Esophagus muscularis mucosa (tissue), 4 donors: ENCODE data around the gene UPP2. TPM values are rescaled to one million over a fixed set of nuclear protein-coding genes. Genes with fewer than 3 reads are reported as not detected.
A peak's percentile ranks its signal among the peaks of the same experiment; 100 is the strongest.

Experiments
- DNase-seq: peaks from one replicate; pipeline ENCODE4 v3.0.0-alpha.2; 2017; ENCODE audit errors: extremely low spot score
- H3K27ac ChIP-seq, 4 donors: fragments of 200-600 bp; sonication (generic); replicated peaks in 1 of 4; 1 replicate in 3 of 4; 2 replicates in 1 of 4; pipeline ENCODE4 v1.5.1; 2016 to 2019; ENCODE audit warnings: mild to moderate bottlenecking in 1 of 4
- H3K27me3 ChIP-seq, 4 donors: fragments of 200-600 bp; sonication (generic); one replicate each; pipeline versions ENCODE4 v1.5.1 to v1.6.0; 2016 to 2019
- H3K36me3 ChIP-seq, 4 donors: fragments of 200-600 bp; sonication (generic); one replicate each; pipeline ENCODE4 v1.5.1; 2016 to 2019
- H3K4me1 ChIP-seq, 4 donors: fragments of 200-600 bp; sonication (generic); one replicate each; pipeline ENCODE4 v1.5.1; 2016 to 2019
- H3K4me3 ChIP-seq, 4 donors: fragments of 200-600 bp; sonication (generic); 1 replicate in 2 of 4; 2 replicates in 2 of 4; pipeline ENCODE4 v1.5.1; 2016 to 2019; ENCODE audit warnings: mild to moderate bottlenecking in 4 of 4, moderate library complexity in 1 of 4
- H3K9me3 ChIP-seq, 4 donors: fragments of 200-600 bp; sonication (generic); 1 replicate in 3 of 4; 2 replicates in 1 of 4; pipeline ENCODE4 v1.5.1; 2016 to 2019
- EP300 ChIP-seq: sonication (generic); formaldehyde crosslinking; IDR thresholded peaks from one replicate; pipeline ENCODE4 v1.6.1; 2017; ENCODE audit warnings: antibody characterized with exemption
- POLR2A ChIP-seq: fragments of 450-650 bp; IDR thresholded peaks from one replicate; pipeline ENCODE4 v1.6.1; 2017; ENCODE audit warnings: antibody characterized with exemption, moderate library complexity, mild to moderate bottlenecking, low read depth
- POLR2AphosphoS5 ChIP-seq, 2 donors: sonication (generic); formaldehyde crosslinking; IDR thresholded peaks; one replicate each; pipeline ENCODE4 v1.6.1; 2017; ENCODE audit warnings: antibody characterized with exemption in 2 of 2
- WGBS: methylation state at CpG from one replicate; pipeline ENCODE4 v1.1.5; 2018; 5-methylcytosine and 5-hydroxymethylcytosine counted together
- intact Hi-C: fragments of 100-400 bp; cut with DNase I; formaldehyde crosslinking; loops from one replicate; pipeline ENCODE4 v1.15.1; 2023
- total RNA-seq, 4 donors: library from RNA; depleted of rRNA; stranded (reverse); fragments of >200 nt; gene quantifications; one replicate each; pipeline versions ENCODE4 v1.1.0 to v1.2.1, GENCODE V29; 2016
- TF ChIP-seq, protein P1 (sequence below), 3 experiments: fragments of 200-600 bp in 2 of 3; fragments of 450-650 bp in 1 of 3; sonication (generic) in 2 of 3; IDR thresholded peaks; one replicate each; pipeline ENCODE4 v1.5.1; 2017 to 2019; ENCODE audit warnings: antibody characterized with exemption in 3 of 3, mild to moderate bottlenecking in 2 of 3, moderate library complexity in 1 of 3

Gene UPP2
- total RNA-seq, 4 donors from 2014 or later = not detected

DNA sequence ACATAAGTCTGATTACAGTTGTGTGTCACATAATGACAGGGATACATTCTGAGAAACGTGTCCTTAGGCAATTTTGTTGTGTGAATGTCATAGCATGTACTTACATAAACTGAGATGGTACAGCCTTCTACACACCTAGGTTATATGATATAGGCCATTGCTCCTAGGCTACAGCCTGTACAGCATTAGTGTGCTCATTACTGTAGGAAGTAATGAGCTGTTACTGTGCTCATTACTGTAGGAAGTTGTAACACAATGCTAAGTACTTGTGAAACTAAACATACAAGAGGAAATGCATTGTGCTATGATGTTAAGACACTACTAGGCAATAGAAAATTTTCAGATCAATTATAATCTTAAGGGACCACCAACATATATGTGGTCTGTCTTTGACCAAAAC, 72.8 kb downstream of the UPP2 start:
- no peaks in the 10 kb centered on the region for H3K27me3 ChIP-seq
- no peak for TF ChIP-seq POLR2A
- TF ChIP-seq, protein P1, sequence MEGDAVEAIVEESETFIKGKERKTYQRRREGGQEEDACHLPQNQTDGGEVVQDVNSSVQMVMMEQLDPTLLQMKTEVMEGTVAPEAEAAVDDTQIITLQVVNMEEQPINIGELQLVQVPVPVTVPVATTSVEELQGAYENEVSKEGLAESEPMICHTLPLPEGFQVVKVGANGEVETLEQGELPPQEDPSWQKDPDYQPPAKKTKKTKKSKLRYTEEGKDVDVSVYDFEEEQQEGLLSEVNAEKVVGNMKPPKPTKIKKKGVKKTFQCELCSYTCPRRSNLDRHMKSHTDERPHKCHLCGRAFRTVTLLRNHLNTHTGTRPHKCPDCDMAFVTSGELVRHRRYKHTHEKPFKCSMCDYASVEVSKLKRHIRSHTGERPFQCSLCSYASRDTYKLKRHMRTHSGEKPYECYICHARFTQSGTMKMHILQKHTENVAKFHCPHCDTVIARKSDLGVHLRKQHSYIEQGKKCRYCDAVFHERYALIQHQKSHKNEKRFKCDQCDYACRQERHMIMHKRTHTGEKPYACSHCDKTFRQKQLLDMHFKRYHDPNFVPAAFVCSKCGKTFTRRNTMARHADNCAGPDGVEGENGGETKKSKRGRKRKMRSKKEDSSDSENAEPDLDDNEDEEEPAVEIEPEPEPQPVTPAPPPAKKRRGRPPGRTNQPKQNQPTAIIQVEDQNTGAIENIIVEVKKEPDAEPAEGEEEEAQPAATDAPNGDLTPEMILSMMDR (IDR thresholded peaks at IDR 0.05) = no peak
- TF ChIP-seq POLR2AphosphoS5 (IDR thresholded peaks at IDR 0.05) = no peak
- no peak for TF ChIP-seq EP300
- peaks cover 0 to 2% (median 0%) of the 10 kb centered on the region in 4 donors for H3K4me1 ChIP-seq
- H3K4me3 ChIP-seq = no peak overlapping the region
- DNase-seq = no peak
- no peak overlapping the region for H3K27ac ChIP-seq
- no peaks in the 10 kb centered on the region for H3K36me3 ChIP-seq
- intact Hi-C loops = no loop called here
- 81% methylated on average over 1 of the region's 1 CpG for WGBS
- H3K9me3 ChIP-seq = no peaks in the 10 kb centered on the region

DNA sequence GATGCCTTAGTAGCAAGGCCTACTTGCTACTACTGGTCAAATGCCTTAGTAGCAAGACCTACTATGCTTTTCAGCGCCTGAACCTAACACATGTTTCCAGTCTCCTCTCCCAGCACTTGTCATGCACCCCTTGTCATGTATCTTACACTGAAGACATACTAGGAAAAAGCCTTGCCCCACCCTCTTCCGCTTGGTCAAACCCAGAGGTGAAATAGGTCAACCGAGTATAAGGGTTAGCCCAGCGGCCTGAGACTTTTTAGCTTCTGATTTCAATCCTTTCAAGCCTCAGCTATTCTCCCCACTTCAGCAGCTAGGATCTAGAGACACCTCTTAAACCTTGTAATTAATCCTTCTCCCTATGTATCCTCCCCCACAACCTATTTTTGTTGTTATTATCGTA, 73.3 kb downstream of the UPP2 start:
- peaks cover 0 to 2% (median 0%) of the 10 kb centered on the region in 4 donors for H3K4me1 ChIP-seq
- H3K36me3 ChIP-seq = no peaks in the 10 kb centered on the region
- no peak overlapping the region for H3K4me3 ChIP-seq
- H3K27me3 ChIP-seq = no peaks in the 10 kb centered on the region
- no peaks in the 10 kb centered on the region for H3K9me3 ChIP-seq
- WGBS = 99% methylated on average over 5 of the region's 5 CpGs
- no peak overlapping the region for H3K27ac ChIP-seq
- TF ChIP-seq, protein P1 (IDR thresholded peaks at IDR 0.05) = no peak
- TF ChIP-seq POLR2A (no peak), EP300 (no peak), POLR2AphosphoS5 (IDR thresholded peaks at IDR 0.05) (no peak)
- DNase-seq = no peak
- intact Hi-C loops = no loop called here

DNA sequence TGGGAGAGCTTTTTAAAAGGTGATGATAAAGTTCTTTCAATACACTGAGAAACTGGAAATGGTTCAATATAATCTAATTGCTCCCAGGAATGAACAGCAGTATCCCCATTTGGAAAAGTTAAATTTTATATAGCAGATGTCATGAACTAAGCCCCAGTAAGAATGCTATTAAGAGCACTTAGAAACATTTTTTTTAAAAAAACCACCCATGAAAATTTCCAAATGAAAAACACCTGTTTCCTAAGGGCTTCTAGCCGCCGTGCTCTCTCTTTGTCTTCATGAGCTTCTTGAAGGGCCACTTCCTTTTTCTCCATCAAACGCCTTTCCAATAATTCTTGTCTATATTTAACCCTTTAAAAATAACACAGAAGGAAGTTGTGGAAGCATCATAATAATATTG, 77.0 kb downstream of the UPP2 start:
- H3K9me3 ChIP-seq = no peaks in the 10 kb centered on the region
- no peak overlapping the region for H3K27ac ChIP-seq
- no peak for DNase-seq
- peaks cover 0 to 2% (median 0%) of the 10 kb centered on the region in 4 donors for H3K4me1 ChIP-seq
- no peaks in the 10 kb centered on the region for H3K27me3 ChIP-seq
- no peak for TF ChIP-seq POLR2AphosphoS5 (IDR thresholded peaks at IDR 0.05)
- intact Hi-C loops = no loop called here
- no peaks in the 10 kb centered on the region for H3K36me3 ChIP-seq
- 40% methylated on average over 3 of the region's 3 CpGs for WGBS
- H3K4me3 ChIP-seq = no peak overlapping the region

DNA sequence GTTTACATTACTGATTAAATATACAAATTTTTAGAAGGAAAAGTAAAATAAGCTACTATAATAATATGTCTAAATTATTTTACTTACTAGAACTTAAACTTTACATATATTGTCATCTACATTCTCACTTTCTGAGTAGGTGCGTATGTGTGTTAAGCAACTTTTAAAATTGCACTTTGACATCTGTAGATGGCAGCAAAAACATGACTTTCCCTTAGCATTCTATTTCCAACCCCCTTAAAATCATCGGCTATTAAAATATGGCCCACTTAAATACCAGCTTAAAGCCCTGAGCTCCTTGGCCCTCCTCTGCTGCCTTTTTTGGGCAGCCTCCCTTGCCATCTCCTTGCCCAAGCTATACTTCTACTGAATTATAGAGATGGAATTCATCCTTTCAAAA, 78.0 kb downstream of the UPP2 start:
- intact Hi-C loops = loop anchor here (5.0 kb wide), 1 partner anchor 568 kb away; no protein-coding TSS in a partner anchor
- no peak for DNase-seq
- Histone ChIP-seq H3K4me3 (no peak overlapping the region), H3K4me1 (peaks cover 2 to 6% (median 3%) of the 10 kb centered on the region in 4 donors), H3K27ac (no peak overlapping the region), H3K27me3 (no peaks in the 10 kb centered on the region), H3K9me3 (no peaks in the 10 kb centered on the region), H3K36me3 (no peaks in the 10 kb centered on the region)
- TF ChIP-seq EP300 = no peak
- no peak for TF ChIP-seq POLR2AphosphoS5 (IDR thresholded peaks at IDR 0.05)
- TF ChIP-seq, protein P1 (IDR thresholded peaks at IDR 0.05) = peak in 2 of 3 experiments; percentile 6 to 44
- 17% methylated on average over 2 of the region's 2 CpGs for WGBS

DNA sequence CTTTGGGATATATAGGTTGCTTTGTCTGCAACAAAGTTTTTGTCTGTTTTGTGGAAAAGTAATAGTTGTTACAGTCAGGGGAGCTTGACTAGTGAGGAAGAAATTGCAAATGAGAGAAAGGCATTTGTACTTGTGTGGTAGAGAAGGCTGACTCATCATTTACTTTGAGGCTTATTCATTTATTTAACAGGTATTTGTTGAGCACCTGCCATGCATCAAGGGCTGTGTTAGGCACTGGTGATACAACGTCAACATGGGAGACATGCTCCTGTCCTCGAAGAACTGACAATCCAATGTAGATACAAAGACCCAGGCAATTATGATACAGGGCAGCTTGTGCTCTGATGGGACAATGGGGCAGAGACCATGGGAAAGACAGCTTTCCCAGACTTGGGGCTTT, 79.5 kb downstream of the UPP2 start:
- no peaks in the 10 kb centered on the region for H3K36me3 ChIP-seq
- H3K9me3 ChIP-seq = no peaks in the 10 kb centered on the region
- no peak overlapping the region for H3K4me3 ChIP-seq
- WGBS = 100% methylated on average over 2 of the region's 2 CpGs
- H3K27me3 ChIP-seq = no peaks in the 10 kb centered on the region
- H3K4me1 ChIP-seq = peaks cover 2 to 15% (median 10%) of the 10 kb centered on the region in 4 donors
- TF ChIP-seq, protein P1 (IDR thresholded peaks at IDR 0.05) = no peak
- TF ChIP-seq POLR2A (no peak), POLR2AphosphoS5 (IDR thresholded peaks at IDR 0.05) (no peak), EP300 (no peak)
- intact Hi-C loops = loop anchor here (5.0 kb wide), 1 partner anchor 566 kb away; no protein-coding TSS in a partner anchor
- no peak overlapping the region for H3K27ac ChIP-seq
- no peak for DNase-seq
